GM21717 (cell line): ENCODE measurements around the gene CLSTN2.

Experiments used
- ATAC-seq: cut with Tn5 transposase; IDR thresholded peaks from one replicate; pipeline ENCODE4 v1.9.1; 2021; ENCODE audit warnings: mild to moderate bottlenecking, moderate library complexity; ENCODE audit not compliant: unreplicated experiment

Gene CLSTN2

GRCh38 chr3:140319739-140320138 is 384.8 kb downstream of the CLSTN2 start:
- no peak for ATAC-seq

GRCh38 chr3:140323561-140323960 is 388.6 kb downstream of the CLSTN2 start:
- ATAC-seq, result no peak

- no peak for ATAC-seq
Observed at GRCh38 chr3:140332131-140332530, 397.1 kb downstream of the CLSTN2 start.

- no peak for ATAC-seq
Observed at GRCh38 chr3:140334132-140334929, 399.3 kb downstream of the CLSTN2 start.

GRCh38 chr3:140336465-140336864 is 401.5 kb downstream of the CLSTN2 start:
- no peak for ATAC-seq

- no peak for ATAC-seq
Observed at GRCh38 chr3:140338916-140339315, 403.9 kb downstream of the CLSTN2 start.

GRCh38 chr3:140341203-140341602 is 406.2 kb downstream of the CLSTN2 start:
- no peak for ATAC-seq

- no peak for ATAC-seq
Observed at GRCh38 chr3:140341817-140342403, 406.9 kb downstream of the CLSTN2 start.

- ATAC-seq, result no peak
Observed at GRCh38 chr3:140342668-140343067, 407.7 kb downstream of the CLSTN2 start.

GRCh38 chr3:140343211-140344081 is 408.5 kb downstream of the CLSTN2 start:
- no peak for ATAC-seq

- no peak for ATAC-seq
Observed at GRCh38 chr3:140344082-140344454, 409.1 kb downstream of the CLSTN2 start.

GRCh38 chr3:140344601-140345205 is 409.7 kb downstream of the CLSTN2 start:
- ATAC-seq, result no peak

GRCh38 chr3:140347151-140347550 is 412.2 kb downstream of the CLSTN2 start:
- no peak for ATAC-seq

- no peak for ATAC-seq
Observed at GRCh38 chr3:140349938-140350337, 415.0 kb downstream of the CLSTN2 start.

GRCh38 chr3:140351466-140351865 is 416.5 kb downstream of the CLSTN2 start:
- no peak for ATAC-seq

GRCh38 chr3:140355481-140355880 is 420.5 kb downstream of the CLSTN2 start:
- no peak for ATAC-seq

- no peak for ATAC-seq
Observed at GRCh38 chr3:140358686-140359085, 423.7 kb downstream of the CLSTN2 start.

- ATAC-seq, result no peak
Observed at GRCh38 chr3:140359233-140359995, 424.4 kb downstream of the CLSTN2 start.

GRCh38 chr3:140360332-140360731 is 425.3 kb downstream of the CLSTN2 start:
- ATAC-seq, result no peak

GRCh38 chr3:140363801-140364200 is 428.8 kb downstream of the CLSTN2 start:
- ATAC-seq, result no peak
